Urothelium cell line (cell line): ENCODE results near the gene HOXB9.

Experiments
- DNase-seq: peaks from one replicate; pipeline ENCODE4 v3.0.0; 2011; ENCODE audit warnings: low spot score, mixed read lengths
- FAIRE-seq: peaks from 2 replicates; lab custom pipeline; 2011; peaks lifted over from hg19 to GRCh38; lab: Jason Lieb, UNC

HOXB9 gene

DNA sequence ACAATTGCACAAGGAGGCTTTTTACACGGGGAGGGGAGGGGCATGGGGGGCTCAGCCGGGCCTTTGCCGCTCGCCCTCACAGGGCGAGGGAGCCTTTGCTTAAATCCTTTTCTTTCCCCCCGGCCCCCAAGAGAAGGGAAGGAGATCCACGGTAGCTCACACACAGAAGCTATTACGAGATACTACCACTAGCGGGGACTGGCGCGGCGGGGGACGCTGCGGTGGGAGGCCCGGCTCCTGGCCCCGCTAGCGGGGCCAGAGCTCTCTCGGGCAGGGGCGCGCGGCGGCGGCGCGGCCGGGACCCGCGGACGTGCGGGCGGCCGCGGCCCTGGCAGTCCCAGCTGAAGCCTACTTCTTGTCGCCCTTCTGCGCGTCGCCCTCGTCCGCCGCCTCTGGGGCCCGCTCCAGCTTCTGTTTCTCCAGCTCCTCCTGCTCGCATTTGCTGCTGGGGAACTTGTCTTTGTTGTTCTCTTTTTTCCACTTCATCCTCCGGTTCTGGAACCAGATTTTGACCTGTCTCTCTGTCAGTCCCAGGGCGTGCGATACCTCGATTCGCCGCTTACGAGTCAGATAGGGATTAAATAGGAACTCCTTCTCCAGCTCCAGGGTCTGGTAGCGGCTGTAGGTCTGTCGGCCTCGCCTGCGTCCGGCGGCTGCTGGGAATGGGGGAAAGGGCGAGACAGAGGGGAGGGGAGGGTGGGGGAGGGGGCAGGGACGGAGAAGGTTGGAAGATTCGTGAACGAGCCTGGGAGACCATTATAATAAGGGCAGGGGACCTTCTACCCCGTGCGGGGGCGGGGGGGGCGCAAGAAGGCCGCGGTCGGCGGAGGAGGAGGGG is 13.1 kb downstream of the HOXB9 start:
- DNase-seq (no peak), FAIRE-seq (no peak)

DNA sequence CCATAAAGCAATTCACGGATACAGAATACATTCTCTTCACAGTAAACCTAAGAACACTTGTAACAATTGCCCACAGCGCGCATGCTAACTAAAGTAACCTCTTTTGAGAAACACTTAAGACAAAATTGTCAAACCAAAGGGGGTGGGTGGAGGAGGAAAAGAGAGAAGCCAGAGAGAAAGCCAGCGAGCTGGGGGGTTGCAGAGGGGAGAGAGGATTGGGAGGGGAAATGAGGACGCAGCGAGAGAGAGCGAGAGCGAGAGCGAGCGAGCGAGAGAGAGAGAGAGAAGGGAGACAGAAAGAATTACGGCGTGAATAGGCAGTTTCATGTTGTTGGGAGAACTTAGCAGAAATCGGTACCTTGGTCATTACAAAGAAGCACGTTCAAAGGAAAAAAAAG is 13.7 kb downstream of the HOXB9 start:
- DNase-seq (no peak), FAIRE-seq (no peak)

DNA sequence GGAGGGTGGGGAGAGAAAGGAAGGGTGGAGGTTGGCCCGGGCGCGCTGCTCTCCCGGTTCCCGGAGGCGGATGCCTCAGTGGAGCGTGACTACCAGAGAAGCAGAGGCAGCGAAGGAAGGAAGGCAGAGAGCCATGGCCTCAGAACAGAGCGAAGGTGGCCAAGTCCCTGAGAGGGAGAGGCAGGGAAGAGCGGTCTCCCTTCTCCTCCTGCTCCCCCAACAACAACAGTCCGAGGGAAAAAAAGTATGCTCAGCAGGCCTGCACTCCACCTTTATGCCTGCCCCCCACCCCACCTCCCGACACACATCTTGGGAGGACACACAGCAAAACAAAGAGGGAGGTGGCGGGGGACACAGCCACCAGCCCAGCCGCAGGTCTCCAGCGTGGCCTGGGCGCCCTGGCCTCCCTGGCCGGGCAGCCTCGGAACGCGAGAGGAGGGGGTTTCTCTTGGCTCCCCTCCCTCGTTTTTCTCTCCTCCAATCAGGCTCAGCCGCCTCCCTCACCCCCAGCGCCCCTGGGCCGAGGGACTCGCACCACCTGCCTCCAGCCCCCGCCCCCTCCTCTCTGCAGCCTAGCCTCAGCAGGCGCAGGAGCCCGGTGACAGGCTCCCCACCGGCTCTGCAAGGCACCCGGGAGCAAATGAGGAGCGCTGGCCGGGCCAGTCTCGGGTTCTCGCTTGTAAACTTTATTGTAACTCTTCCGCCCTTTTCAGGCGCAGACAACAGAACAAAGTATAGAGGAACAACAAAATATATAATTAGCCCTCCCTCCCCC is 14.3 kb downstream of the HOXB9 start:
- no peak for FAIRE-seq
- peak; percentile 31 for DNase-seq

DNA sequence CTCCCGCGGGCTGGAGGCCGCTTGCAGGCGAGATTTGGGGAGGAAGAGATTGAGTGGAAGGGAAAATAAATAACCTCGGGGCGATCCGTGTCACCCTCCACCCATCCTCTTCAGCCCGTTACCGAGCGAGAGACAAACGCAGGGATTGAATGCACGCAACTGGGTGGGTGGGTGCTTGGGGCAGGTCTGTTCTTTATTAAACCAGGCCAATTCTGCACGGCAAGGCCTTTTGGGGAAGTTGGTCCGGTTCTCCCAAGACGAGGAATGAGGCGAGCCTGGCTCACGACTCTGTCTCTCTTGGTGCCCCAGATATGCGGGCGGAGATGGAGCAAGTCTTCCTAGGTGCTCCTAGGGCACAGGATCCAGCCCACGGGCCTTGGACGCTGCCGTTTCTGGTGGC is 14.9 kb downstream of the HOXB9 start:
- DNase-seq (peak; percentile 52), FAIRE-seq (no peak)

DNA sequence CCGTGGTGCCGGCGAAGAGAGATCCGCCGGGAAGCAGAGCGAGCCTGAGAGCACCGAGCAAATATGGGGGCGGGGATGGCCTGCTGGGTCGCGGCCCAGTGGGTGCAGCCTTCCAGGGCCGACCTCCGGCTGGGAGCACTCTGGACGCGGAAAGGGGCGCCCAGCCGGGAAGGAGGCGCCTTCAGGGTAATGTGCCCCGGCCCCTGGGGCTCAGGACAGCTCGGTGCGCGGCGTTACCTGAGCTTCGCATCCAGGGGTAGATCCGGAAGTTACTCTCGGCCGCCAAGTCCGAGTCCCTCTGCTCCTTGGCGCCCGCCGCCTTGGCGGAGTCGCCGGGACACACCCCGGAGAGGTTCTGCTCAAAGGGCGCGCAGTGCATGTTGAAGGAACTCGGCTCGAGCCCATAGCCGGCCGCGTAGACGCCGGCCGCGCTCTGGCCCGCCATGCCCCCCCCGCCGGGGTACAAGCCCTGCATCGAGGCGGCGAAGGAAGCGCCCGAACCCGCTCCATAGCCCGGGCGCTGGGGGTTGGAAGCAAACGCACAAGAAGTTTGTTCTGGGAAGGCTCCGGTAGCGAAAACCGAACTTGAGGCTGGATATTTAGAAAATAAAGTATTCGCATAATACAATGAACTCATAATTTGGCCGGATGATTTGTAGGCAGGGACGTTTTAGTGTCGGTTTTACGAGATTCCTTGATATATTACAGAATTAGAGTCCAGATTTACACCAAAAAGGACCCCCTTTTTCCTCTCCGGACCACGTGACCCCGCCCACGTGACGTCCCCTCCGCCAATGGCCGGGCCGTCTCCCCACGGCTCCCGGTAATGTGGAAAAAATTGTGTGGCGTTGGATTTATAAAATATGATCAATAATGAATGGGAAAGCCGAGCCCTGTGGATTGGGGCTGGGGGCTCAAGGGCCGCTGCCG is 15.6 kb downstream of the HOXB9 start, which contains the start of gene HOXB7:
Gene HOXB7 (minus strand): TSS at position 736 of the 930 bp plus-strand sequence. CDS start 99 bp downstream, at position 637.
- FAIRE-seq (no peak), DNase-seq (peak; percentile 84)

DNA sequence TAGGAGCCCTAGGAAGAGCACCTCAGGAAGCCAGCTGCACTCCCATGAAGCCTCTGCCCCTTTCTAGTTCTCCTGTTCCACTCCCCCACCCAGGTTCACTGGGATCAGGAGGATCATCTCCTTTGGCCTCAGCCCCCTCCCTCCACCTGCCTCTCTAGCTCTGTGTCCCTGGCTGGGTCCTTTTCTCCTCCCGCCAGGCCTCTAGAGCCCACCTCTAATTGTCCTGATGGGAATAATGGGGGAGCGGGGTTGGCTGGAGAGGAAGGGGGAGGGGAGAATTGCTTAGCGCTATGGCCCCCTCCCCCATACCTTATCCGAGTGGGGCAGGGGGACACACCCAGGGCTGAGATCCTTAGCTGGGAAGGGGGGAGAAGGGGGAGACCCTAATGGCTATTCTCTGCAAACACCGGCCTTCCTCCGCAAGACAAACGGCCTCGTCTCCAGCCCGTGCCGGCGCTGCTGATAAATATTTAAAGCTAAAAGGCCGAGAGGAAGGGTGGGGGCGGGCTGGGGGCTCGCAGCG is 16.3 kb downstream of the HOXB9 start:
- FAIRE-seq: no peak

DNA sequence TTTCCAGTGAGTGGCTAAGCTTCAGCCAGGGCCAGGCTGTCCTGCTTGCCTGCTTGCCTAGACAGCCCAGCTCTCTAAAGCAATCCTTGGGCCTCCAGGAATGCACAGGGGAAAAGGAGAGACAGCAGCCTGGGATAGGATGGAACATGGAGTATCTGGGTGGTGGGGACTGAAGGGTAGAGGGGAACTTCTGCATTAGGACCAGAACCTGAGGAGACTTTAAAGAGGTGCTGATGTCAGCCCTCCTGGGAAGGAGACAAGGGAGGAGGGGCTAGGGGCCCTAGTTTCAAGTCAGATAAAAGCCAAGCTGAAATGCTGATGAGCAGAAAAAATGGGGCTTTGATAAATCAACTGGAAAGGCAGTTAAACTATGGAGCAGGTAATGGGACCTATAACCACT is 17.1 kb downstream of the HOXB9 start:
- no peak for DNase-seq
- FAIRE-seq: no peak

More for the DNA sequence above, 16.3 kb downstream of the HOXB9 start:
- DNase-seq: no peak

DNA sequence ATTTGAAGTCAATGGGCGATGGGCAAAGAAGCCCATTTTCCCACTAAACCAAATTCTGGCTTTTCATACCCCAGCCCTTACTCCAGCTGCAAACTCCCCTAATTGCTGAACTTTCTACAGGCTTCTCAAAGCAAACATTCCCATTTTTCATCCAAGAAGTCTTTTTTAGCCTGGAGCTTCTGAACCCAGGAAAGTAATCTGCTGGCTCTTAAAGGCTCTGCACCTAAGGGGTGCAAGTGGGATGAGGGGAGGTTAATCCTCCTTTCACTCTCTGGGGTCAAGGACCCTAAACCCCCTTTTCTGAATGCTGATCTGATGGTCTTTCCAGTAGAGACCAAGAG is 17.7 kb downstream of the HOXB9 start:
- FAIRE-seq (no peak), DNase-seq (no peak)

DNA sequence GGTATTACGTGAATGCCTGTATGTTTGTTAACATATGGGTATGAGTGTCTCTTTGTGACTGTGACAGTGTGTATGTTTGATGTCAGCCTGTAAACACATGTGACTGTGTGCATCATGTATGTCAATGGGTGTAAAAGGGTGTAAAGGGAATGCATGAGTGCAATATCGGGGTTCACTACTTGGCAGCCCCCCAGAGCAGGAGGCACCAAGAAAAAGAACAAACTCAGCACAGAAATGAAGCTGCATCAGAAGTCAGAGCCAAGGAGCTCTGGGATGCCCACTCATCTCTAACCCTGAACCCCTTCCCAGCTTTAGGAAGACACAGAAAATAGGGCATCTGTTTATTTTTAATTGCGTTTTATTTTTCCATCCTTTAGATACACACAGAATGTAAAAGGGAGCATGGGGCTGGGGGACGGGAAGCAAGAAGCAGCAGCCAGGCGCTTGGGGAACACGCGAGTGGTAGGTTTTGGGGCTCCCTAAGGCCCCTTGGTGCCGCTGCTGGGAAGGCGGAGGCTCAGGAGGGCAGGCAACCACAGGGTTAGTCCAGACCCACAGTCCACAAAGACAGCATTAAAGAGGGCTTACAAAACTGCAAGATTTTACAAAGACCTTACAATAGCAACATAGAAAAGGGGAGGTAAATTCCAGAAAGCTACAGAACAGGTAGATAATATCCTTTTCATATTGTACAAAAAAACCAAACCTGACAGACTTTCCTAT is 19.1 kb downstream of the HOXB9 start:
- DNase-seq: no peak
- FAIRE-seq: no peak

DNA sequence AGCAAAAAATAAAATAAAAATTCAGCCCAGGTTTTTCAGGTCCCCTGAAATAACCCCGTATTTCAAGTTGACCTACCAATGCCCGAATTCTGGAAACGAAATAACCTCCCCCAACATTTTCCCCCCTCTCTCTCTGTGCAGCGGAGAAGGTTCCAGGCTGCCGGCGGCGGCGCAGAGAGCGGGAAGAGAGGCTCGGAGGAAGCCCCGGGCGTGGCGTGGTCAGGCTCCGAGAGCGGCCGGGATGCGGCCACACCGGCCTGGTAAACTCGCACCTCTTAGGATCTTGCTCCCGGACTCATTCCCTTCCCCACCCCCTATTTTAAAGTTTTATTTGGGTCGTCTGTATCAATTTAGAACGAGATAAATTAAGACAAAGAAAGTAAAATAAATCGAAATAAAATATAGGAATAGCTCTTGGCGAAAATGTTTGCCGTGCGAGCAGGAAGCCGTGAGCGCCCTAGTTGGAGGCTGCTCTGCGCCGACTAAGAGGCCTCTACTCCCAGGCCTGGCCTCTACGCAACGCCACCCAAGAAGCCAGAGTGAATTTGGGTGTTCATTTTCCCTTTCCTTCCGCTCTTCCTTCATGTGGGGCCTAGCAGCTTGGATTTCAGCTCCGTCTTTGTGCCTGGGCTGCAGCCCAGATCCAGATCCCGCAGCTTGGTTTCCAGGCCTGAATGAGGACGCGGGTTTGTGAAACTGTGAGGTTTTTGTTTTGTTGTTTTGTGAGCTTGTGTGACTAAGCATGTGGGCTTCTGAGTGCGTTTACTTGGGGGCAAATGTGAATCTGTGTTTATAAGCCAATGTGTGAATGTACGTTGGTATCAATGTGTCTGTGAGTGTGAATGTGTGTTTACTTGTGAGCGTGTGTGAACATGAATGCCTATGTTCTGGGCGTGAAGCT is 19.9 kb downstream of the HOXB9 start:
- FAIRE-seq: no peak
- DNase-seq: no peak

DNA sequence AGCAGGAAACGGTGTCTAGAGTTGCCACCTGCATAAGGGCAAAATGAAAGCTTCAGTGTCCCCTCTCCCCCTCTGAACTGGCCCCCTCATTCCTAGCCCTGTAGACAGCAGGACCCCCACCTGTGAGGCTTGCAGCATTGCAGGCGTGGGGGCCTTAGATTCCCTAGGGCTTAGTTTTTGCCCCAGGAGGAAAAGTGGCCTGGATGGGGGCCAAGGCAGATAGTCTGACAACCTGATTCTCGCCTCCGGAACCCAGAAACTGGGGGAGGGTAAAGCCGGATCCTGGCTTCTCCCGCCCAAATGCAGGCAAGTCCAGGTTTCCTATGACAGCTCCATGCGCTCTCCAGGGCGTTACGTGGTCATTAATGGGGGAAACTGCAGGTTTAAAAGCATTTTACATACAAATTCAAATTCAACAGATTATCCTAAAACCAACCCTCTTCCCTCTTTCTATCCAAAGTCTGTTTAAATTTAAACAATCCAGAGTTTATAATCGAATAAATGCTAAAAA is 20.7 kb downstream of the HOXB9 start:
- FAIRE-seq (no peak), DNase-seq (no peak)

DNA sequence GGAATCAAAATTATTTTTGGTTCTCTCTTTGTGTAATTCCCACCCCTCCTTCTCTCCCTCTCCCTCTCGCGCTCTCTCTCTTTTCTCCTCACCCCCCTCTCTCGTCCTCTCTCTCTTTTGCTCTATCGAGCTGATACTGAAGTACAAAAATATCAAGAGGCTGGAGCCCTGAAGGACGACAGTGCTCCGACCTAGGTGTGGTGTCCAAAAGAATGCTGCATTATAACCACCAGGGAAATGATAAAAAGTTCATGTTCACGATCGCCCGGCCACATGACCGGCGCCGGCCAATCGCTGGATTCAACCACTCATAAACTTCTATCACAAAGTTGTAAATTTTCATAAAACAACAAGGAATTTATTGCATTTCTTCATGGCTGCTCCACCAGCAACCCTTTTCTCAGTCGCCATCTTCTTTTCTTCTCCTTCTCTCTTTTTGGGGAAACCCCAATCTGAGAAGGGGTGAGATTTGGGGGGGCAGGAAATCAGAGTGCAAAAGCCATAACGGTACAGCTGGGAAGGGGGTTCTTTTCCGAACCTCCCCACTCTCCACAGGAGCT is 21.3 kb downstream of the HOXB9 start, which contains the start of gene HOXB6:
Gene HOXB6 (minus strand): TSS at position 217 of the 560 bp plus-strand sequence. CDS start 6,836 bp downstream, outside the sequence.
- no peak for FAIRE-seq
- DNase-seq: peak; percentile 70

DNA sequence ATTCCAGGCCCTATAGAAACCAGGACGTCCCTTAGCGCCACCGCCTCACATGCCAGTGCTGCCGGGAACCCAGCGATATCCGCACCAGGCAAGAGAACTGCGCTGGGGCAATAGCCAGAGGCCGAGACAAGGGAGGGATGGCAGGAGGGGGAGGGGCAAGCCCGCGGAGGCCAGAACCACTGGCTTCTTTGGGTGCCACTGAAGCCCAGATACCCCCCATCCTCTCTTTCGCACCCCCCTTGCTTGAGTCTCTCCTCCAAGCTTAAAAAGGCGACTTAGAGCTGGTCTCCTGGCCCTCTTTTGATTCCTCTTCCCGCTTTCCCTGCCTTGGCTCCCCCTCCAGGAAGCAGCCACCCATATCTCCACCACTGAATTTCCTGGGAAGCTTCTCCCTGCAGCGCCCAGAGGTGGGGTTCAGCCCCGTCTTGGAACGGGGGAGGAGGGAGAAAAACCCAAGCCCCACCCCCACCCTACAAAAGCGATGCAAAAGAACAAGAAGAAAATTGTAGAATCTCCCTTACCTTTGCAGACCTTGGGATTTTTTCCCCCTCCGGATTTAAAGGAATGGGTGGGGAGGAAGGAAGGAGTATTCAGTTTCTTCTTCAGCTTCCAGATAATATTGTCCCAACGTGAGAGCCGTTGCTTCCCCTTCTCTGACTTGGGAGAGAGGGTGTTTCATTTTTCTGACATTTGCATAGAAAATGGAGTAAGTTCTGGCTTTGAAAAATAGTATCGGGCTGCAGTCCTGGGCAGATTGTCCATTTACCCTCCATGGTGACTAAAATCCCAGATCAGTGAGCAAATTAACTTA is 22.0 kb downstream of the HOXB9 start:
- FAIRE-seq (peak; percentile 56), DNase-seq (peak; percentile 79)

DNA sequence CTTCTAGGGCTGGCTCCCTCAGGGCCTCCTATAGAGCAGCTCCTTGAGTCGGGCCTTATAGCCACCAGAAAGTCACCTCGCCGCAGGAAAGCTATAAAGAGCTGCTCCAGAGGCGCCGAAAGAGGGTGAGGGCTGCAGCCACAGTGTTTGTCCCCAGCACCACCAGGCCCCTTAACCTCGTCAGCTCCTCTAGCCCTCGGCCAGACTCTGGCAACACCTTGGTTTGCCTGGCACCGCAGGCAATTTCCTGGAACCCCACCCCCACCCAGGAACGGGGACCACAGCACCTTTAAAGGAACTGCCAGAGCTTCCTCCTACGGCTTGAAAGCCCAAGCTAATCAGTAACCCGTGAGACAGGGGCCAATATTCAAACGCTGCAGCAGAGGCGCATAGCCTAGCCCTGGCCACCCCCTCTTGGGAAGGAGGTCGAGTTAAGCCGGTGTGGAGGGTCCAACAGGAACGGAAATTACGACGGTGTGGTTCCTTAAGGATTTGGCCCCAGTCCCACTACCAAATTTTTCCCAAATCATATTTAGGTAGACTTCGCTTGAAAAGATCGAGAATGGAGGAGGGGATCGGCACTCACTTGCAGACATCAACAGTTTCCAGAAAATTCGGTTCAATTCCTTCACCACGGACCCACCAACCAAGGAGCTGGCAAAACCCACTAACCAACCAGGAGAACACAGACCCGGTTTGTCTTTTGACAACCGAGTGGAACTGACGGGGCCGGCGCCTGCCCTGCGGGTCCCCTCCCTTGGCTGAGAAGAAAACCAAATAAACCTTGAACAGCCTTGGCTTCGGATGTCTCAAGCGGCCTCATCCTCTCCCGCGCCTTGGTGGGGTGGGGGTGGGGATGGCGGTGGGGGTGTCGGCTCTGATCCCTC is 24.4 kb downstream of the HOXB9 start:
- no peak for DNase-seq
- no peak for FAIRE-seq

DNA sequence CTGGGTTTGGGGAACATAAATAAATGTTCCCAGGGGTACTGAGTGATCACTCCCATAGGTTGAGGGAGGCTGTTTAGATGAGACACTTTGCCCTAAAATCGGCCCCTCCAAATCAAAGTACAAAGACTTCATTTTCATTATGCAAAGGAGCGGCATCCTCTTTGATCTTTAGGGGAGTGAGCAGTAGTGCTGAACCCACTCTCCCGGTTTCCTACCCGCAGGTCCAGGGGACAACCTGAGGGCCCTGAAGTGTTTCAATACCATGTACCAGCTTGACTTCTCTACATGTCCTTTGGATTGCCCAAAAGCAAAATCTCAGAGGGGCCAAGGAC is 25.0 kb downstream of the HOXB9 start:
- FAIRE-seq (no peak), DNase-seq (no peak)

DNA sequence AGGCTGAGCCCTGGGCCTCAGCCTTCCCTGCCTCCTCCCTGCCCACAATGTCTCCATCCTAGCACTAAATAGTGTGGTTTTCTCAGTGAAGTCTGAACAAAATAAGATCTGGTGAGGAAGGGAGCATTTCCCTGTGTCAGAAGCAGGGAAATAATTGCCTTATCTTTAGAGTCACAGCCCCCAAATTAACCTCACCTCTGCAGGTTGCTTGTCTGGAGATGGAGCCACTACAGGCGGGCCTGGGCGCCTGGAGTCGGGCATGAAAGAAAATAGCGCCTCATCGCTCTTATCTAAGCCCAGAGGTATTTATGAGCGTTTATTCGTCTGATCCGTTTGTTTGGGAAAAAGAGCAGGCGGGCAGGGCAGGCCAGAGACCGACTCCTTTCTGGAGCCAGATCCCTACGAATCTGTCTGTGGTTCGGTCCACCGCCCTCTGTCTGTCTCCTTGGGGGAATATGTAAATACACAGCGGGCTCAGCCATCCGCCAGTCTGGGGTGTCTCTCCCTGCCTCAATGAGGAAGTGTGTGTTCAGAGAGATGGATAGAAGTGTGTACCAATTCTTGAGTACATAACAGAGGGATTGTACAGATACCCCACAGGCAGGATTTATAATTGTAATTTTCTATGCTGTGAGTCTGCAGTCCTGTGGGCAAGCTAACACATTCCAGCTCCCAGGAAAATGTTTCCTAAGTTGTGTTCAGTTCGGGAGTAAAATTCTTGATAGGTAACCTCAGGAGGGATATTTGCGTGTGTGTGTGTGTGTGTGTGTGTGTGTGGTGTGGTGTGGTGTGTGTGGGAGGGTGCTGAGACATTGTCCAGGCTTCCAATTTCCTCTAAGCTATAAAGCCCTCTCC is 25.7 kb downstream of the HOXB9 start:
- DNase-seq: no peak
- FAIRE-seq: no peak
